CD4-positive, alpha-beta T cell treated with Interleukin-12 subunit alpha and Interleukin-12 subunit beta, for 1 hour (primary cell): Measurements from ENCODE around the gene TP53.

Source experiments
- DNase-seq: peaks from one replicate; pipeline ENCODE4 v3.0.0-alpha.2; 2020

Gene TP53

GRCh38 chr17:7706631-7707354 lies 19.5 kb upstream of the TP53 start:
- no peak for DNase-seq

GRCh38 chr17:7705269-7706255 lies 18.3 kb upstream of the TP53 start:
- DNase-seq = no peak

- DNase-seq = no peak
Observed at GRCh38 chr17:7704601-7705268, 17.4 kb upstream of the TP53 start, which contains the start of gene EFNB3. Gene EFNB3 (plus strand): TSS chr17:7705202. CDS start chr17:7705599, 397 bp downstream.

GRCh38 chr17:7703584-7704479 lies 16.5 kb upstream of the TP53 start:
- no peak for DNase-seq

GRCh38 chr17:7702776-7703175 lies 15.5 kb upstream of the TP53 start:
- no peak for DNase-seq

- DNase-seq = no peak
Observed at GRCh38 chr17:7701681-7702080, 14.4 kb upstream of the TP53 start.

GRCh38 chr17:7700510-7700909 lies 13.2 kb upstream of the TP53 start:
- DNase-seq = no peak

- DNase-seq = no peak
Observed at GRCh38 chr17:7697828-7698588, 10.7 kb upstream of the TP53 start.

- no peak for DNase-seq
Observed at GRCh38 chr17:7695586-7695985, 8.3 kb upstream of the TP53 start.

GRCh38 chr17:7688808-7689316 lies 1.6 kb upstream of the TP53 start:
- DNase-seq = no peak

- DNase-seq = peak; percentile 97
Observed at GRCh38 chr17:7687908-7688807, 868 bp upstream of the TP53 start, which contains the start of gene WRAP53. Gene WRAP53 (plus strand): TSS chr17:7688477. CDS start chr17:7688649, 172 bp downstream.

GRCh38 chr17:7686222-7687071 lies 843 bp downstream of the TP53 start:
- peak; percentile 83 for DNase-seq

- peak; percentile 90 for DNase-seq
Observed at GRCh38 chr17:7685533-7686221, 1.6 kb downstream of the TP53 start.

GRCh38 chr17:7684851-7685532 lies 2.3 kb downstream of the TP53 start:
- peak; percentile 28 for DNase-seq

GRCh38 chr17:7677388-7678067 lies 9.8 kb downstream of the TP53 start:
- DNase-seq = no peak

GRCh38 chr17:7676533-7676932 lies 10.8 kb downstream of the TP53 start:
- no peak for DNase-seq

- no peak for DNase-seq
Observed at GRCh38 chr17:7674934-7675333, 12.4 kb downstream of the TP53 start.
